Stromal cell of bone marrow (primary cell): Measurements from ENCODE around the gene TTPAL.
A peak's percentile ranks its signal among the peaks of the same experiment; 100 is the strongest.
"Not testable (repeated sequence)": the region's sequence is repeated elsewhere in the genome, so short reads cannot be mapped to it uniquely, and the experiment has no call there.

Source experiments
- DNase-seq: peaks from one replicate; pipeline ENCODE4 v3.0.0-alpha.2; 2012; ENCODE audit warnings: low read depth

Gene TTPAL

GRCh38 chr20:44468044-44468782 lies 7.5 kb upstream of the TTPAL start:
- no peak for DNase-seq

- no peak for DNase-seq
Measured at GRCh38 chr20:44470327-44470726, 5.3 kb upstream of the TTPAL start.

GRCh38 chr20:44471481-44471882 lies 4.2 kb upstream of the TTPAL start:
- DNase-seq, result no peak

- DNase-seq, result not testable (repeated sequence)
Measured at GRCh38 chr20:44472283-44472682, 3.4 kb upstream of the TTPAL start.

GRCh38 chr20:44475372-44475693 lies 341 bp upstream of the TTPAL start:
- DNase-seq, result no peak

- no peak for DNase-seq
Measured at GRCh38 chr20:44477151-44477550, 1.5 kb downstream of the TTPAL start.

- no peak for DNase-seq
Measured at GRCh38 chr20:44478206-44478605, 2.5 kb downstream of the TTPAL start.

GRCh38 chr20:44479643-44480042 lies 4.0 kb downstream of the TTPAL start:
- DNase-seq, result no peak

GRCh38 chr20:44480097-44480496 lies 4.4 kb downstream of the TTPAL start:
- no peak for DNase-seq

- no peak for DNase-seq
Measured at GRCh38 chr20:44481719-44482416, 6.2 kb downstream of the TTPAL start.

GRCh38 chr20:44483112-44483511 lies 7.4 kb downstream of the TTPAL start:
- no peak for DNase-seq

GRCh38 chr20:44485078-44485829 lies 9.6 kb downstream of the TTPAL start:
- no peak for DNase-seq

- no peak for DNase-seq
Measured at GRCh38 chr20:44485830-44486198, 10.1 kb downstream of the TTPAL start.

GRCh38 chr20:44488551-44488950 lies 12.9 kb downstream of the TTPAL start:
- no peak for DNase-seq

- no peak for DNase-seq
Measured at GRCh38 chr20:44489223-44489622, 13.5 kb downstream of the TTPAL start.

- DNase-seq, result no peak
Measured at GRCh38 chr20:44489931-44490330, 14.3 kb downstream of the TTPAL start.

GRCh38 chr20:44491635-44492395 lies 16.1 kb downstream of the TTPAL start:
- DNase-seq, result peak; percentile 76

- peak; percentile 63 for DNase-seq
Measured at GRCh38 chr20:44494266-44494665, 18.6 kb downstream of the TTPAL start.

GRCh38 chr20:44494681-44495080 lies 19.0 kb downstream of the TTPAL start:
- DNase-seq, result no peak

- DNase-seq, result no peak
Measured at GRCh38 chr20:44495257-44495656, 19.6 kb downstream of the TTPAL start.

GRCh38 chr20:44495802-44496481 lies 20.3 kb downstream of the TTPAL start:
- DNase-seq, result peak; percentile 93

- peak; percentile 63 for DNase-seq
Measured at GRCh38 chr20:44496976-44497375, 21.3 kb downstream of the TTPAL start.
